PFSK-1 (cell line): ENCODE measurements around the gene TRAP1.

Source experiments
- FOXP2 ChIP-seq: optimal IDR thresholded peaks from 2 replicates; pipeline ENCODE3; 2011; ENCODE audit warnings: borderline replicate concordance, control low read depth, inconsistent platforms; ENCODE audit not compliant: insufficient read depth; ENCODE audit errors: extremely low read length, extremely low read depth
- POLR2AphosphoS5 ChIP-seq: IDR thresholded peaks from 2 replicates; pipeline ENCODE4 v1.6.1; 2012; ENCODE audit warnings: low read depth, mild to moderate bottlenecking, control low read depth, low read length, moderate library complexity
- SIN3A ChIP-seq: IDR thresholded peaks from 2 replicates; pipeline ENCODE4 v1.6.1; 2012; ENCODE audit warnings: mild to moderate bottlenecking, low read length, moderate library complexity, borderline replicate concordance; ENCODE audit not compliant: insufficient read depth
- TAF1 ChIP-seq: IDR thresholded peaks from 2 replicates; pipeline ENCODE4 v1.6.1; 2012; ENCODE audit warnings: low read length, control low read depth, borderline replicate concordance; ENCODE audit not compliant: insufficient read depth
- TF ChIP-seq, protein P1 (sequence below), 2 experiments: IDR thresholded peaks; 2 replicates each; pipeline versions ENCODE4 v1.6.1 to v1.8.0; 2011 to 2012; ENCODE audit warnings: low read depth in 2 of 2, low read length in 2 of 2, control low read depth in 1 of 2, inconsistent platforms in 1 of 2, mild to moderate bottlenecking in 1 of 2, moderate library complexity in 1 of 2; ENCODE audit not compliant: insufficient read depth in 1 of 2

TRAP1 gene

DNA sequence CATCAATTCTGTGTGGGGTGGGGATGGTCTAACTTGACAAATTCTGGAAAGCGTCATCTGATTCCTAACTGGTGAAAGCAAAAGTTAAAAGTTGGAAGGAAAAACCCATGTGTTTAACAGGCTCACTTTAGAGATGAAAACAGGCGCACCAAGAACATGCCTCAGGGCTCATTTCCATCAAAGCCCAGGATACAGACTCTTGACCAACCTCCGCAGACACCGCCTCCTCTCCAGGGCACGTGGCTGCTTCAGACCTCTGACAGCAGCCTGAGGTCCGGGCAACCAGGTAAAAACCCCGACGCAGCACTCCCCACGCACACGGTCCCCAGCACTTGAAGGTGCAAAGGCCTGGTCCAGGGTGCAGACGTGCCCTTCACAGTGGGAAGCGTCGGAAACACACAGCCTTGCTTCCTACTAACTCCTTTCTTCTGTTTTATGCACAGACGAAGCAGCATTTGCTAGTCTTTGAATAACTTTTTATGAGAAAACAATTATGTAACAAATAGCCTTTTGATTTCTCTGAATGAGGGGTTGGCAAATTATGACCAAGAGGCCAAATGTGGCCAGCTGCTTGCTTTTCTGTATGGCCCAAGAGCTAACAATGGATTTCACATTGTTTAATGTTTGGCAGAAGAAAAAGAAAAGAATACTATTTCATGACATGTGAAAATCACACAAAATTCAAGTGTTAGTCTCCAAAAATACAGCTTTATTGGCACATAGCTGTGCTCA lies 44.2 kb upstream of the TRAP1 start:
- no peak for TF ChIP-seq SIN3A
- TF ChIP-seq, protein P1, sequence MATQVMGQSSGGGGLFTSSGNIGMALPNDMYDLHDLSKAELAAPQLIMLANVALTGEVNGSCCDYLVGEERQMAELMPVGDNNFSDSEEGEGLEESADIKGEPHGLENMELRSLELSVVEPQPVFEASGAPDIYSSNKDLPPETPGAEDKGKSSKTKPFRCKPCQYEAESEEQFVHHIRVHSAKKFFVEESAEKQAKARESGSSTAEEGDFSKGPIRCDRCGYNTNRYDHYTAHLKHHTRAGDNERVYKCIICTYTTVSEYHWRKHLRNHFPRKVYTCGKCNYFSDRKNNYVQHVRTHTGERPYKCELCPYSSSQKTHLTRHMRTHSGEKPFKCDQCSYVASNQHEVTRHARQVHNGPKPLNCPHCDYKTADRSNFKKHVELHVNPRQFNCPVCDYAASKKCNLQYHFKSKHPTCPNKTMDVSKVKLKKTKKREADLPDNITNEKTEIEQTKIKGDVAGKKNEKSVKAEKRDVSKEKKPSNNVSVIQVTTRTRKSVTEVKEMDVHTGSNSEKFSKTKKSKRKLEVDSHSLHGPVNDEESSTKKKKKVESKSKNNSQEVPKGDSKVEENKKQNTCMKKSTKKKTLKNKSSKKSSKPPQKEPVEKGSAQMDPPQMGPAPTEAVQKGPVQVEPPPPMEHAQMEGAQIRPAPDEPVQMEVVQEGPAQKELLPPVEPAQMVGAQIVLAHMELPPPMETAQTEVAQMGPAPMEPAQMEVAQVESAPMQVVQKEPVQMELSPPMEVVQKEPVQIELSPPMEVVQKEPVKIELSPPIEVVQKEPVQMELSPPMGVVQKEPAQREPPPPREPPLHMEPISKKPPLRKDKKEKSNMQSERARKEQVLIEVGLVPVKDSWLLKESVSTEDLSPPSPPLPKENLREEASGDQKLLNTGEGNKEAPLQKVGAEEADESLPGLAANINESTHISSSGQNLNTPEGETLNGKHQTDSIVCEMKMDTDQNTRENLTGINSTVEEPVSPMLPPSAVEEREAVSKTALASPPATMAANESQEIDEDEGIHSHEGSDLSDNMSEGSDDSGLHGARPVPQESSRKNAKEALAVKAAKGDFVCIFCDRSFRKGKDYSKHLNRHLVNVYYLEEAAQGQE (IDR thresholded peaks at IDR 0.05; ENCODE audit: insufficient read depth in 1 of 2, low read depth in 2 of 2, low read length in 2 of 2): no peak
- TF ChIP-seq FOXP2: no peak
- TF ChIP-seq TAF1: no peak
- no peak for TF ChIP-seq POLR2AphosphoS5

DNA sequence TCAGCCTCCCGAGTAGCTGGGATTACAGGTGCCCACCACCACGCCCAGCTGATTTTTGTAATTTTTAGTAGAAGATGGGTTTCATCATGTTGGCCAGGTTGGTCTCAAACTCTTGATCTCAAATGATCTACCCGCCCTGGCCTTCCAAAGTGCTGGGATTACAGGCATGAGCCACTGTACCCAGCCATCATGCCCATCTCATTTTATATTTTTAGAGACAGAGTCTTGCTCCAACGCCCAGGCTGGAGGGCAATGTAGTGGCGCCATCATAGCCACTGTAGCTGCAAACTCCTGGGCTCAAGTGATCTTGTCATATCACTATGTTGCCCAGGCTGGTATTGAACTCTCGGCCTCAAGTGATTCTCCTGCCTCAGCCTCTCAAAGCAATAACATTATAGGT lies 43.2 kb upstream of the TRAP1 start:
- TF ChIP-seq TAF1 (no peak), POLR2AphosphoS5 (no peak), SIN3A (no peak), FOXP2 (no peak)
- TF ChIP-seq, protein P1 (IDR thresholded peaks at IDR 0.05; ENCODE audit: insufficient read depth in 1 of 2, low read depth in 2 of 2, low read length in 2 of 2): no peak

DNA sequence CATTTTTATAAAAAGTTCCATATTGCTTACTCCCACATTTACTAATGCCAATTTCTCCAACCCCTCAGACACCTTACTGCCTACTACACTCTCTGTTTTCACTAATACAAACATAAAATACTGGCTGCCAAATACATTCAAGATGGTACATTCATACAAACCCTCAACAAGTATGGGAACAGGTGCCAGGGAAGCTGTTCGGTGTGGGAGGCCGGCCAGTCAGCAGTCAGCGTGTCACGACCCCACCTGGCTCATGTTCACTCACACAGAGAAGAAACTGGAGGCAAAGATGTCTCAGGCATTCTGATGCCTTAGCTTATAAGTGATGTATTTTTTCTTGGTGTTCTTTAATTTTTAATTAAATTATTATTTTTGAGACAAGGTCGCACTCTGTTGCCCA lies 42.4 kb upstream of the TRAP1 start:
- TF ChIP-seq, protein P1 (IDR thresholded peaks at IDR 0.05; ENCODE audit: insufficient read depth in 1 of 2, low read depth in 2 of 2, low read length in 2 of 2): no peak
- TF ChIP-seq POLR2AphosphoS5 (no peak), SIN3A (no peak), TAF1 (no peak), FOXP2 (no peak)

DNA sequence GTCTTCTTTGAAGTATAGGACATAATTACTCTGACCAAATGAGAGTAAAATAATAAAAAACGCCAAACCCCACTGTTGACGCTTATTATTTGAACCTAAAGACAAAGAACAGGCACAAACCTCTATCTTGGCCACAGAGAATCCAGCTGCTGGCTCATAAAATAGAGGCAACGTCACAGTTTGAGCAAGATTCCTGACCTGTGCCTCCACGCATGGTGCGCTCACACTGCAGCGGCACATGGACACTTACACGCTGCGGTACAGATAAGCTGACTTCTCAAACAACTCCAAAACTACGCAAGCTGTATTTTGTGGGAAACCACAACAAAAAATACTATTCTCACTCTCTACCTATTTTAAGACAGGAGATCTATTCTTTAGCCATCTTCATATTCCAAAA lies 38.8 kb upstream of the TRAP1 start:
- TF ChIP-seq FOXP2 (no peak), TAF1 (no peak), SIN3A (no peak), POLR2AphosphoS5 (no peak)
- TF ChIP-seq, protein P1 (IDR thresholded peaks at IDR 0.05; ENCODE audit: insufficient read depth in 1 of 2, low read depth in 2 of 2, low read length in 2 of 2): no peak

DNA sequence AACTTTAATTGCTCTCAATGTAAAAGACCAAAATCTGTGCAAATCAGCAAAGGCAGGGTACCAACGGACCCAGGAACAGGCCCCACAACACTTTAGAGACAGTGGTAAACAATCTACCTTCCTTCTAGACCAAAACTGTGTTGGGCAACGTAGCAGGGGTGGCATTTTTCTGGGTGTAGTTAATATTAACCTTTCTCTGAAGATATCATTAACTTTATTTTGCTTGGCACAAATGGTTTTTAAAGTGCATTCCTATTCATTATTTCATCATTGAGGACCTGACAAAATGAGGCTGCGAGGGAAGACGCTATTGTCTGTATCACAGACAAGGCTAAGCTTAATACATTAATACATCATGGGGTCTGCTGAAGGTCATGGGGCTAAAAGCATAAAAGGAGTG lies 37.9 kb upstream of the TRAP1 start:
- TF ChIP-seq SIN3A: no peak
- TF ChIP-seq TAF1: no peak

DNA sequence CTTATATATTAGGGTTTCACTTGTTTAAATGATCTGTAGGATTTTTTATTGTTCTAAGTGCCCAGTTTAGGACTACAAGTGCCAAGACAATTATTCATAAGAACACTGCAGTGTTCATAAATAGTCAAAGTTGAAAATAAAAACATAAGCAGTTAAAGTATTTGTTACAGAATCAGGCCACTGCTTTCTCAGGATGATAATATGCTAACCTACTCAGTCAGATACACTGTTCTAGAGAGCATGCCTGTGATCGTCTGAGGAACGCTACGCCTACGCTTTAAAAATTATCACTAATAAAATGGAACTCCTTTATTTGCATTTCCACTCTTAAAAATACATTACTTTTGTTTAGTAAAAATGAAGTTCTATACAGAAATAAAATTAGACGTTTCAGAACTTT lies 37.4 kb upstream of the TRAP1 start:
- TF ChIP-seq FOXP2: no peak
- no peak for TF ChIP-seq POLR2AphosphoS5
- TF ChIP-seq TAF1: no peak
- TF ChIP-seq, protein P1 (IDR thresholded peaks at IDR 0.05; ENCODE audit: insufficient read depth in 1 of 2, low read depth in 2 of 2, low read length in 2 of 2): no peak
- TF ChIP-seq SIN3A: no peak
